K562 (cell line): ENCODE data around the gene SUFU. TPM values are rescaled to one million over a fixed set of nuclear protein-coding genes. Genes with fewer than 3 reads are reported as not detected.

Experiments used
- ATAC-seq: fragments of 200-7000 bp; cut with Tn5 transposase; 3 replicates; pipeline ENCODE4 v1.9.1; 2020; ENCODE audit warnings: moderate library complexity
- BruUV-seq: library from RNA; stranded (reverse); fragments of 400-500 nt; replicated peaks from 2 replicates; lab custom pipeline; 2021; lab: Mats Ljungman, UMichigan
- CTCF ChIA-PET: fragments of 300-600 bp; formaldehyde crosslinking; extraction: SDS; loops from one replicate; lab custom pipeline; 2021; ENCODE audit warnings: low intra/inter-chr PET ratio; lab: Yijun Ruan, JAX
- POLR2A ChIA-PET: fragments of 300-600, 350-650 bp; sonication (Branson Sonifier 250); formaldehyde crosslinking; extraction: SDS; loops from one replicate; lab custom pipeline; 2021; ENCODE audit warnings: antibody characterized with exemption, inconsistent platforms; lab: Yijun Ruan, JAX
- DNase-seq, 4 experiments: peaks; one replicate each; pipeline versions ENCODE4 v3.0.0 to v3.0.0-alpha.2; 2011 to 2018; ENCODE audit warnings: low spot score in 3 of 4, mixed read lengths in 3 of 4; ENCODE audit errors: extremely low read depth in 1 of 4
- FAIRE-seq: peaks from 2 replicates; lab custom pipeline; 2011; peaks lifted over from hg19 to GRCh38; lab: Jason Lieb, UNC
- H2AFZ ChIP-seq: 2 replicates; pipeline ENCODE4 v1.6.0; 2011; ENCODE audit warnings: low read depth, low read length, control low read depth, inconsistent platforms
- H3K27ac ChIP-seq: fragments of 200-600 bp; 3 replicates; pipeline ENCODE4 v1.8.0; 2011; ENCODE audit warnings: low read depth, mild to moderate bottlenecking, control low read depth, inconsistent platforms, low read length, moderate library complexity, mixed read lengths; ENCODE audit errors: extremely low read depth
- H3K27me3 ChIP-seq, 2 experiments: fragments of 300-600 bp in 1 of 2; 2 replicates in 1 of 2; 3 replicates in 1 of 2; pipeline versions ENCODE4 v1.6.0 to v1.8.0; 2011; ENCODE audit warnings: inconsistent platforms in 2 of 2, low read length in 2 of 2, mild to moderate bottlenecking in 1 of 2, mixed read lengths in 1 of 2, moderate library complexity in 1 of 2; ENCODE audit not compliant: control insufficient read depth in 2 of 2, insufficient read depth in 2 of 2
- H3K36me3 ChIP-seq: fragments of 300-600 bp; 3 replicates; pipeline ENCODE4 v1.8.0; 2011; ENCODE audit warnings: mild to moderate bottlenecking, low read length, inconsistent platforms; ENCODE audit not compliant: control insufficient read depth, insufficient read depth
- H3K4me1 ChIP-seq, 2 experiments: fragments of 200-600 bp in 1 of 2; replicated peaks in 1 of 2; 2 replicates in 1 of 2; 3 replicates in 1 of 2; pipeline versions ENCODE4 v1.5.1 to v1.8.0; 2011; ENCODE audit warnings: inconsistent platforms in 2 of 2, low read length in 2 of 2, mild to moderate bottlenecking in 1 of 2, mixed read lengths in 1 of 2, moderate library complexity in 1 of 2; ENCODE audit not compliant: control insufficient read depth in 2 of 2, insufficient read depth in 2 of 2
- H3K4me2 ChIP-seq: 2 replicates; pipeline ENCODE4 v1.6.1; 2011; ENCODE audit warnings: low read length, control low read depth, inconsistent platforms, mixed read lengths; ENCODE audit not compliant: insufficient read depth
- H3K4me3 ChIP-seq: fragments of 200-600 bp; sonication (generic), shearing (Covaris generic); 2 replicates; pipeline ENCODE4 v1.5.1; 2016; ENCODE audit warnings: control low read depth, inconsistent platforms
- H3K79me2 ChIP-seq: fragments of 200-600 bp; 3 replicates; pipeline ENCODE4 v1.8.0; 2011; ENCODE audit warnings: low read length, inconsistent platforms; ENCODE audit not compliant: control insufficient read depth, insufficient read depth
- H3K9ac ChIP-seq, 2 experiments: 2 replicates each; pipeline versions ENCODE4 v1.6.0 to v1.6.1; 2011; ENCODE audit warnings: low read depth in 2 of 2, low read length in 2 of 2, control low read depth in 1 of 2, inconsistent platforms in 1 of 2, mild to moderate bottlenecking in 1 of 2, mixed read lengths in 1 of 2; ENCODE audit not compliant: insufficient read depth in 1 of 2
- H3K9me1 ChIP-seq: one replicate; pipeline ENCODE4 v1.6.0; 2011; ENCODE audit warnings: inconsistent platforms, mild to moderate bottlenecking, low read length, moderate library complexity; ENCODE audit not compliant: control insufficient read depth, insufficient read depth
- H3K9me3 ChIP-seq: replicated peaks from 2 replicates; pipeline ENCODE4 v1.5.1; 2011; ENCODE audit warnings: low read depth, low read length, inconsistent platforms; ENCODE audit not compliant: control insufficient read depth, insufficient read depth
- H4K20me1 ChIP-seq: replicated peaks from 2 replicates; pipeline ENCODE4 v1.6.1; 2011; ENCODE audit warnings: low read length, inconsistent platforms, mixed read lengths; ENCODE audit not compliant: control insufficient read depth, insufficient read depth
- ELF4 ChIP-seq: fragments of 450-650 bp; formaldehyde crosslinking; IDR thresholded peaks from 2 replicates; pipeline ENCODE4 v1.4.0; 2022; ENCODE audit warnings: missing genetic modification characterization
- RFX7 ChIP-seq: fragments of 250-450 bp; sonication (Bioruptor Pico); IDR thresholded peaks from 2 replicates; pipeline ENCODE4 v1.5.1; 2021; ENCODE audit warnings: mild to moderate bottlenecking
- ZNF77 ChIP-seq: fragments of 250-450 bp; sonication (Bioruptor Pico); IDR thresholded peaks from 2 replicates; pipeline ENCODE4 v1.5.0; 2020
- WGBS: fragments of 100-300 bp; shearing (Covaris generic); methylation state at CpG from one replicate; pipeline ENCODE4 v1.1.6; 2016; ENCODE audit warnings: low coverage, mixed read lengths; ENCODE audit not compliant: insufficient coverage; ENCODE audit errors: missing lambda C conversion rate; 5-methylcytosine and 5-hydroxymethylcytosine counted together
- in situ Hi-C: fragments of 300-500 bp; cut with MboI; formaldehyde crosslinking; loops from 4 replicates; pipeline ENCODE4 v1.15.0; 2018; ENCODE audit warnings: inconsistent platforms, mixed read lengths
- intact Hi-C: fragments of 100-400 bp; cut with micrococcal nuclease; formaldehyde crosslinking; loops from 2 replicates; pipeline ENCODE4 v1.14.2; 2022
- polyA plus RNA-seq, 8 experiments: library from polyadenylated mRNA; depleted of rRNA in 4 of 8; stranded (reverse) in 5 of 8; unstranded in 3 of 8; fragments of >200 nt; fragmentation: Nextera tagmentation in 2 of 8; fragmentation: Illumina TruSeq in 1 of 8; extraction: Ambion mirVana in 2 of 8; extraction: Trizol in 1 of 8; gene quantifications; 2 replicates each; pipeline versions ENCODE4 v1.2.1 to v1.2.3, GENCODE V29; 2011 to 2014; ENCODE audit warnings: inconsistent platforms in 1 of 8, missing spikeins in 1 of 8
- total RNA-seq, 7 experiments: library from RNA; depleted of rRNA in 6 of 7; stranded (reverse); fragments of >200 nt in 6 of 7; fragmentation: Illumina TruSeq in 2 of 7; extraction: Trizol in 2 of 7; gene quantifications; 2 replicates each; pipeline versions ENCODE4 v1.2.1 to v1.2.3, GENCODE V29; 2011 to 2021; ENCODE audit warnings: low replicate concordance in 1 of 7
- TF ChIP-seq, protein P1 (sequence below): fragments of 200-800 bp; sonication (Bioruptor generic); IDR thresholded peaks from 2 replicates; pipeline ENCODE4 v1.6.1; 2016; ENCODE audit warnings: missing genetic modification characterization, missing compliant biosample characterization
- TF ChIP-seq, protein P2 (sequence below): sonication (generic); formaldehyde crosslinking; IDR thresholded peaks from 2 replicates; pipeline ENCODE4 v1.8.1; 2023; ENCODE audit warnings: missing genetic modification reagents, mild to moderate bottlenecking, borderline replicate concordance

The SUFU gene
- total and polyA plus RNA-seq, 9 of the 15 experiments (the other 6 are each of a cell fraction or from before 2014, with no cell fraction given): 0.59 to 6.3 (median 0.82) TPM

DNA sequence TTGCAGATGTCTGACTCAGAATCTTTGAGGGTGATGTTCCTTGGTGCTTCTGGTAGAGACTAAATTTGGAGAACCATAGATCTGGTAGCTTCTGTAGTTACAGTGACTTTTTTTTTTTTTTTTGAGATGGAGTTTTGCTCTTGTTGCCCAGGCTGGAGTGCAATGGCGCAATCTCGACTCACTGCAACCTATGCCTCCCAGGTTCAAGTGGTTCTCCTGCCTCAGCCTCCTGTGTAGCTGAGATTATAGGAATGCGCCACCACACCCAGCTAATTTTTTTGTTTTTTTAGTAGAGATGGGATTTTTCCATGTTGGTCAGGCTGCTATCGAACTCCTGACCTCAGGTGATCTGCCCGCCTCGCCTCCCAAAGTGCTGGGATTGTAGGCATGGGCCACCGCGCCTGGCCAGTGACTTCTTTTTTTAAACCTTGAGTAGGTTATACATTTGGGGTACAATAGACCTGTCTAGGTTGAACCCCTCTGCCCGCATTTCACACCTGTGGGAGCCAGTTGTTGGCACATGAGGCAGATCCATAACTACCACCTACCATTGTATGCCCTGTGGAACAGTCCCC lies 47.0 kb downstream of the SUFU start (continued):
- TF ChIP-seq, protein P1, sequence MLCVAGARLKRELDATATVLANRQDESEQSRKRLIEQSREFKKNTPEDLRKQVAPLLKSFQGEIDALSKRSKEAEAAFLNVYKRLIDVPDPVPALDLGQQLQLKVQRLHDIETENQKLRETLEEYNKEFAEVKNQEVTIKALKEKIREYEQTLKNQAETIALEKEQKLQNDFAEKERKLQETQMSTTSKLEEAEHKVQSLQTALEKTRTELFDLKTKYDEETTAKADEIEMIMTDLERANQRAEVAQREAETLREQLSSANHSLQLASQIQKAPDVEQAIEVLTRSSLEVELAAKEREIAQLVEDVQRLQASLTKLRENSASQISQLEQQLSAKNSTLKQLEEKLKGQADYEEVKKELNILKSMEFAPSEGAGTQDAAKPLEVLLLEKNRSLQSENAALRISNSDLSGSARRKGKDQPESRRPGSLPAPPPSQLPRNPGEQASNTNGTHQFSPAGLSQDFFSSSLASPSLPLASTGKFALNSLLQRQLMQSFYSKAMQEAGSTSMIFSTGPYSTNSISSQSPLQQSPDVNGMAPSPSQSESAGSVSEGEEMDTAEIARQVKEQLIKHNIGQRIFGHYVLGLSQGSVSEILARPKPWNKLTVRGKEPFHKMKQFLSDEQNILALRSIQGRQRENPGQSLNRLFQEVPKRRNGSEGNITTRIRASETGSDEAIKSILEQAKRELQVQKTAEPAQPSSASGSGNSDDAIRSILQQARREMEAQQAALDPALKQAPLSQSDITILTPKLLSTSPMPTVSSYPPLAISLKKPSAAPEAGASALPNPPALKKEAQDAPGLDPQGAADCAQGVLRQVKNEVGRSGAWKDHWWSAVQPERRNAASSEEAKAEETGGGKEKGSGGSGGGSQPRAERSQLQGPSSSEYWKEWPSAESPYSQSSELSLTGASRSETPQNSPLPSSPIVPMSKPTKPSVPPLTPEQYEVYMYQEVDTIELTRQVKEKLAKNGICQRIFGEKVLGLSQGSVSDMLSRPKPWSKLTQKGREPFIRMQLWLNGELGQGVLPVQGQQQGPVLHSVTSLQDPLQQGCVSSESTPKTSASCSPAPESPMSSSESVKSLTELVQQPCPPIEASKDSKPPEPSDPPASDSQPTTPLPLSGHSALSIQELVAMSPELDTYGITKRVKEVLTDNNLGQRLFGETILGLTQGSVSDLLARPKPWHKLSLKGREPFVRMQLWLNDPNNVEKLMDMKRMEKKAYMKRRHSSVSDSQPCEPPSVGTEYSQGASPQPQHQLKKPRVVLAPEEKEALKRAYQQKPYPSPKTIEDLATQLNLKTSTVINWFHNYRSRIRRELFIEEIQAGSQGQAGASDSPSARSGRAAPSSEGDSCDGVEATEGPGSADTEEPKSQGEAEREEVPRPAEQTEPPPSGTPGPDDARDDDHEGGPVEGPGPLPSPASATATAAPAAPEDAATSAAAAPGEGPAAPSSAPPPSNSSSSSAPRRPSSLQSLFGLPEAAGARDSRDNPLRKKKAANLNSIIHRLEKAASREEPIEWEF: no peak
- TF ChIP-seq, all 486 proteins: peak for 0

DNA sequence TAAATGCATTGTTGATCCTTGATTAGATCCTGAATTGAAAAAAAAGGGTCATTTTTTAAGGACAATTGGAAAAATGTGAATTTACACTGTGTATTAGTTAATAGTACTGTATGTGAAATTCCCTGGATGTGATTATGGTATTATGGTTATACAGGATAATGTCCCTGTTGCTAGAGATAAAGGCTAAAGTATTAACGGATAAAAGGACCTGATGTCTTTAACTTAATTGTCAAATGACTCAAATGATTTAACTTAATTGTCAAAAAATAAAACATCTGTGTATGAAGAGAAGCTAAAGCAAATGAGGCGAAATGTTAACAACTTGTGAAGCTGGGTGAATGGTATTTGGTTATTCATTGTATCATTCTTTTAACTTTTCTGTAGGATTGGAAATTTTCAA lies 48.8 kb downstream of the SUFU start:
- H3K36me3 ChIP-seq: no peaks in the 10 kb centered on the region
- no TSS peak for BruUV-seq
- POLR2A ChIA-PET: no interaction called here
- no peaks in the 10 kb centered on the region for H3K27me3 ChIP-seq
- no peak overlapping the region for H2AFZ ChIP-seq
- no peak overlapping the region for H3K4me2 ChIP-seq
- DNase-seq: no peak
- H3K79me2 ChIP-seq: no peaks in the 10 kb centered on the region
- H3K9me3 ChIP-seq: no peaks in the 10 kb centered on the region
- FAIRE-seq: no peak
- no peak overlapping the region for H3K9ac ChIP-seq
- H3K4me3 ChIP-seq: no peak overlapping the region
- no peaks in the 10 kb centered on the region for H3K4me1 ChIP-seq
- H3K27ac ChIP-seq: no peak overlapping the region
- 45% methylated on average over 2 of the region's 2 CpGs for WGBS
- CTCF ChIA-PET: no interaction called here
- in situ Hi-C loops (no loop called here), intact Hi-C loops (no loop called here)
- H4K20me1 ChIP-seq: no peaks in the 10 kb centered on the region; the same call in 1 of the 2 replicates
- no peak for ATAC-seq
- H3K9me1 ChIP-seq: no peaks in the 10 kb centered on the region
- TF ChIP-seq, protein P2, sequence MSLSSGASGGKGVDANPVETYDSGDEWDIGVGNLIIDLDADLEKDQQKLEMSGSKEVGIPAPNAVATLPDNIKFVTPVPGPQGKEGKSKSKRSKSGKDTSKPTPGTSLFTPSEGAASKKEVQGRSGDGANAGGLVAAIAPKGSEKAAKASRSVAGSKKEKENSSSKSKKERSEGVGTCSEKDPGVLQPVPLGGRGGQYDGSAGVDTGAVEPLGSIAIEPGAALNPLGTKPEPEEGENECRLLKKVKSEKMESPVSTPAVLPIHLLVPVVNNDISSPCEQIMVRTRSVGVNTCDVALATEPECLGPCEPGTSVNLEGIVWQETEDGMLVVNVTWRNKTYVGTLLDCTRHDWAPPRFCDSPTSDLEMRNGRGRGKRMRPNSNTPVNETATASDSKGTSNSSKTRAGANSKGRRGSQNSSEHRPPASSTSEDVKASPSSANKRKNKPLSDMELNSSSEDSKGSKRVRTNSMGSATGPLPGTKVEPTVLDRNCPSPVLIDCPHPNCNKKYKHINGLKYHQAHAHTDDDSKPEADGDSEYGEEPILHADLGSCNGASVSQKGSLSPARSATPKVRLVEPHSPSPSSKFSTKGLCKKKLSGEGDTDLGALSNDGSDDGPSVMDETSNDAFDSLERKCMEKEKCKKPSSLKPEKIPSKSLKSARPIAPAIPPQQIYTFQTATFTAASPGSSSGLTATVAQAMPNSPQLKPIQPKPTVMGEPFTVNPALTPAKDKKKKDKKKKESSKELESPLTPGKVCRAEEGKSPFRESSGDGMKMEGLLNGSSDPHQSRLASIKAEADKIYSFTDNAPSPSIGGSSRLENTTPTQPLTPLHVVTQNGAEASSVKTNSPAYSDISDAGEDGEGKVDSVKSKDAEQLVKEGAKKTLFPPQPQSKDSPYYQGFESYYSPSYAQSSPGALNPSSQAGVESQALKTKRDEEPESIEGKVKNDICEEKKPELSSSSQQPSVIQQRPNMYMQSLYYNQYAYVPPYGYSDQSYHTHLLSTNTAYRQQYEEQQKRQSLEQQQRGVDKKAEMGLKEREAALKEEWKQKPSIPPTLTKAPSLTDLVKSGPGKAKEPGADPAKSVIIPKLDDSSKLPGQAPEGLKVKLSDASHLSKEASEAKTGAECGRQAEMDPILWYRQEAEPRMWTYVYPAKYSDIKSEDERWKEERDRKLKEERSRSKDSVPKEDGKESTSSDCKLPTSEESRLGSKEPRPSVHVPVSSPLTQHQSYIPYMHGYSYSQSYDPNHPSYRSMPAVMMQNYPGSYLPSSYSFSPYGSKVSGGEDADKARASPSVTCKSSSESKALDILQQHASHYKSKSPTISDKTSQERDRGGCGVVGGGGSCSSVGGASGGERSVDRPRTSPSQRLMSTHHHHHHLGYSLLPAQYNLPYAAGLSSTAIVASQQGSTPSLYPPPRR (CRISPR knock-in tag): no peak
- no peak for TF ChIP-seq ZNF77 (CRISPR knock-in tag)
- no peak for TF ChIP-seq ELF4 (CRISPR knock-in tag)
- no peak for TF ChIP-seq RFX7 (CRISPR knock-in tag)
